HepG2 (cell line): ENCODE measurements around the gene KAZN. TPM values are rescaled to one million over a fixed set of nuclear protein-coding genes. Genes with fewer than 3 reads are reported as not detected.

ENCODE experiments used
- ATAC-seq: fragments of 200-7000 bp; cut with Tn5 transposase; 3 replicates; pipeline ENCODE4 v1.9.1; 2020; ENCODE audit warnings: mild to moderate bottlenecking, moderate library complexity
- BruUV-seq: library from RNA; stranded (reverse); fragments of 400-500 nt; replicated peaks from 2 replicates; lab custom pipeline; 2021; lab: Mats Ljungman, UMichigan
- CTCF ChIA-PET: fragments of 300-600 bp; formaldehyde crosslinking; extraction: SDS; loops from one replicate; lab custom pipeline; 2021; ENCODE audit warnings: low total read pairs, inconsistent platforms, low intra/inter-chr PET ratio; lab: Yijun Ruan, JAX
- POLR2A ChIA-PET: fragments of 350-600 bp; sonication (Branson Sonifier 250); formaldehyde crosslinking; loops from one replicate; lab custom pipeline; 2020; ENCODE audit warnings: antibody characterized with exemption, inconsistent platforms; lab: Yijun Ruan, JAX
- DNase-seq: peaks from one replicate; pipeline ENCODE4 v3.0.0-alpha.2; 2015; ENCODE audit warnings: low spot score
- FAIRE-seq: peaks from 3 replicates; lab custom pipeline; 2011; peaks lifted over from hg19 to GRCh38; lab: Jason Lieb, UNC
- H2AFZ ChIP-seq: one replicate; pipeline ENCODE4 v1.6.1; 2011; ENCODE audit warnings: low read length, inconsistent platforms
- H3K27ac ChIP-seq: fragments of 300-600 bp; 3 replicates; pipeline ENCODE4 v1.8.0; 2011; ENCODE audit warnings: mixed run types, mild to moderate bottlenecking, mixed read lengths, low read length, inconsistent platforms; ENCODE audit not compliant: insufficient read depth; ENCODE audit errors: extremely low read length
- H3K27me3 ChIP-seq, 2 experiments: fragments of 200-600 bp in 1 of 2; 2 replicates in 1 of 2; 3 replicates in 1 of 2; pipeline versions ENCODE4 v1.6.0 to v1.8.0; 2011; ENCODE audit warnings: low read length in 2 of 2, mild to moderate bottlenecking in 2 of 2, moderate library complexity in 2 of 2, inconsistent platforms in 1 of 2; ENCODE audit not compliant: insufficient read depth in 2 of 2, control insufficient read depth in 1 of 2
- H3K36me3 ChIP-seq, 2 experiments: fragments of 200-600 bp in 1 of 2; replicated peaks in 1 of 2; 2 replicates in 1 of 2; 3 replicates in 1 of 2; pipeline versions ENCODE4 v1.5.1 to v1.8.0; 2011; ENCODE audit warnings: low read length in 2 of 2, inconsistent platforms in 1 of 2; ENCODE audit not compliant: insufficient read depth in 2 of 2, control insufficient read depth in 1 of 2
- H3K4me1 ChIP-seq: 2 replicates; pipeline ENCODE4 v1.5.1; 2012; ENCODE audit warnings: low read length, inconsistent platforms; ENCODE audit not compliant: insufficient read depth
- H3K4me2 ChIP-seq: 2 replicates; pipeline ENCODE4 v1.6.0; 2011; ENCODE audit warnings: low read depth, low read length, inconsistent platforms
- H3K4me3 ChIP-seq, 3 experiments: fragments of 200-600 bp in 1 of 3; sonication (generic), shearing (Covaris generic) in 1 of 3; replicated peaks in 1 of 3; 2 replicates each; pipeline ENCODE4 v1.5.1; 2011 to 2016; ENCODE audit warnings: low read length in 3 of 3, inconsistent platforms in 2 of 3, low read depth in 2 of 3, mild to moderate bottlenecking in 2 of 3, control low read depth in 1 of 3, mixed read lengths in 1 of 3; ENCODE audit not compliant: insufficient read depth in 1 of 3
- H3K79me2 ChIP-seq: one replicate; pipeline ENCODE4 v1.6.1; 2011; ENCODE audit warnings: low read length, inconsistent platforms; ENCODE audit not compliant: insufficient read depth
- H3K9ac ChIP-seq: 2 replicates; pipeline ENCODE4 v1.6.0; 2011; ENCODE audit warnings: mild to moderate bottlenecking, low read depth, low read length, inconsistent platforms; ENCODE audit not compliant: insufficient read depth
- H3K9me3 ChIP-seq: 2 replicates; pipeline ENCODE4 v1.5.1; 2012; ENCODE audit warnings: mild to moderate bottlenecking, low read length
- H4K20me1 ChIP-seq: 2 replicates; pipeline ENCODE4 v1.6.0; 2011; ENCODE audit warnings: inconsistent platforms, mild to moderate bottlenecking, low read length, moderate library complexity; ENCODE audit not compliant: insufficient read depth
- BHLHE40 ChIP-seq: IDR thresholded peaks from 2 replicates; pipeline ENCODE4 v1.6.1; 2011; ENCODE audit warnings: low read length, improper control_type of control experiment
- DZIP1 ChIP-seq: sonication (generic); formaldehyde crosslinking; IDR thresholded peaks from 2 replicates; pipeline ENCODE4 v1.5.0; 2020; ENCODE audit warnings: mild to moderate bottlenecking, missing genetic modification reagents
- GLMP ChIP-seq: sonication (generic); formaldehyde crosslinking; IDR thresholded peaks from 2 replicates; pipeline ENCODE4 v1.9.0; 2021; ENCODE audit warnings: missing genetic modification reagents, mild to moderate bottlenecking, borderline replicate concordance
- JUND ChIP-seq: sonication (generic); formaldehyde crosslinking; IDR thresholded peaks from 2 replicates; pipeline ENCODE4 v1.8.0; 2022; ENCODE audit warnings: mild to moderate bottlenecking, missing genetic modification reagents
- KAT7 ChIP-seq: IDR thresholded peaks from 2 replicates; pipeline ENCODE4 v1.6.1; 2018; ENCODE audit warnings: borderline replicate concordance, missing compliant biosample characterization
- POGZ ChIP-seq: sonication (generic); formaldehyde crosslinking; IDR thresholded peaks from 2 replicates; pipeline ENCODE4 v1.4.0; 2020; ENCODE audit warnings: mild to moderate bottlenecking, missing genetic modification reagents
- TAF1 ChIP-seq: sonication (generic); formaldehyde crosslinking; IDR thresholded peaks from 2 replicates; pipeline ENCODE4 v1.4.0; 2020; ENCODE audit warnings: missing genetic modification reagents
- THYN1 ChIP-seq: sonication (generic); formaldehyde crosslinking; IDR thresholded peaks from 2 replicates; pipeline ENCODE4 v1.8.1; 2023; ENCODE audit warnings: low read depth, mild to moderate bottlenecking, moderate library complexity, missing genetic modification reagents, borderline replicate concordance
- ZNF253 ChIP-seq: sonication (generic); formaldehyde crosslinking; IDR thresholded peaks from 2 replicates; pipeline ENCODE4 v1.8.0; 2022; ENCODE audit warnings: mild to moderate bottlenecking, missing genetic modification reagents, borderline replicate concordance
- ZNF431 ChIP-seq: sonication (generic); formaldehyde crosslinking; IDR thresholded peaks from 2 replicates; pipeline ENCODE4 v1.9.0; 2022; ENCODE audit warnings: missing genetic modification reagents, low read depth, mild to moderate bottlenecking, borderline replicate concordance
- ZNF639 ChIP-seq: conservative IDR thresholded peaks from 2 replicates; pipeline ENCODE4 v1.6.1; 2018; ENCODE audit warnings: missing genetic modification reagents
- ZNF720 ChIP-seq: sonication (generic); formaldehyde crosslinking; IDR thresholded peaks from 2 replicates; pipeline ENCODE4 v1.4.0; 2020; ENCODE audit warnings: missing genetic modification reagents
- ZNF746 ChIP-seq: sonication (generic); formaldehyde crosslinking; IDR thresholded peaks from 2 replicates; pipeline ENCODE4 v1.8.0; 2022; ENCODE audit warnings: mild to moderate bottlenecking, missing genetic modification reagents
- WGBS: methylation state at CpG from one replicate; pipeline ENCODE4 v1.1.6; 2017; ENCODE audit warnings: low lambda C conversion rate; 5-methylcytosine and 5-hydroxymethylcytosine counted together
- in situ Hi-C: cut with HindIII; loops from 2 replicates; pipeline ENCODE4 v1.10.0; 2017; ENCODE audit warnings: low pct_unique_long_range_greater_than_20kb; ENCODE audit not compliant: extremely low pct_ligation_motif_present
- intact Hi-C: fragments of 100-400 bp; cut with micrococcal nuclease; formaldehyde crosslinking; loops from one replicate; pipeline ENCODE4 v1.10.0; 2022; ENCODE audit not compliant: unreplicated experiment
- polyA plus RNA-seq, 8 experiments: library from polyadenylated mRNA; depleted of rRNA in 3 of 8; stranded (reverse) in 7 of 8; unstranded in 1 of 8; fragments of >200 nt; fragmentation: Illumina TruSeq in 4 of 8; extraction: Trizol in 4 of 8; gene quantifications; 2 replicates each; pipeline versions ENCODE4 v1.2.1 to v1.2.3, GENCODE V29; 2011 to 2016; ENCODE audit warnings: low read depth in 4 of 8, missing spikeins in 1 of 8, mixed read lengths in 1 of 8; ENCODE audit not compliant: insufficient read depth in 1 of 8
- total RNA-seq, 5 experiments: library from RNA; depleted of rRNA; stranded (reverse); fragments of >200 nt; fragmentation: Illumina TruSeq; extraction: Trizol; gene quantifications; 2 replicates each; pipeline ENCODE4 v1.2.3, GENCODE V29; 2016; ENCODE audit warnings: low read depth in 1 of 5

The KAZN gene
- total and polyA plus RNA-seq, 2 of the 13 experiments (the other 11 are each of a cell fraction or from before 2014, with no cell fraction given) = 10.4 to 13.5 TPM

GRCh38 chr1:14876747-14877146 is 278.3 kb downstream of the KAZN start:
- no peaks in the 10 kb centered on the region for H3K79me2 ChIP-seq
- peaks cover 0 to 46% of the 10 kb centered on the region in 2 experiments; a peak in 3 of 5 replicates for H3K27me3 ChIP-seq
- H3K27ac ChIP-seq = no peak overlapping the region
- no peak overlapping the region for H3K4me3 ChIP-seq
- in situ Hi-C loops = no loop called here
- FAIRE-seq (no peak), ATAC-seq (no peak), DNase-seq (no peak)
- CTCF ChIA-PET = no interaction called here
- no peaks in the 10 kb centered on the region for H4K20me1 ChIP-seq
- intact Hi-C loops = no loop called here
- no TSS peak for BruUV-seq
- no peak overlapping the region for H3K9ac ChIP-seq
- no peak overlapping the region for H3K4me2 ChIP-seq
- TF ChIP-seq THYN1 (CRISPR knock-in tag) = no peak
- no peak for TF ChIP-seq ZNF431 (CRISPR knock-in tag)
- TF ChIP-seq ZNF720 (CRISPR knock-in tag) = no peak
- TF ChIP-seq TAF1 = no peak
- TF ChIP-seq ZNF746 (CRISPR knock-in tag) = no peak
- TF ChIP-seq GLMP (CRISPR knock-in tag) = no peak
- no peak for TF ChIP-seq JUND (CRISPR knock-in tag)
- TF ChIP-seq DZIP1 (CRISPR knock-in tag) = no peak
- no peak for TF ChIP-seq ZNF639
- TF ChIP-seq BHLHE40 = no peak
- TF ChIP-seq ZNF253 (CRISPR knock-in tag) = no peak
- no peak for TF ChIP-seq POGZ
- no peak for TF ChIP-seq KAT7 (CRISPR knock-in tag)
- TF ChIP-seq, all 625 proteins: peak for 0
- WGBS = 17% methylated on average over 1 of the region's 1 CpG
- no peaks in the 10 kb centered on the region for H3K36me3 ChIP-seq
- POLR2A ChIA-PET = no interaction called here
- H3K9me3 ChIP-seq = no peaks in the 10 kb centered on the region
- H3K4me1 ChIP-seq = peaks cover 14% of the 10 kb centered on the region
- H2AFZ ChIP-seq = no peak overlapping the region
